Astrocyte (in vitro differentiated cells and primary cell): ENCODE data around the gene DOCK2. TPM values are rescaled to one million over a fixed set of nuclear protein-coding genes. Genes with fewer than 3 reads are reported as not detected.

Experiments used
- DNase-seq: peaks from one replicate; pipeline ENCODE4 v3.0.0-alpha.2; 2010; ENCODE audit warnings: low read depth
- FAIRE-seq: peaks from 2 replicates; lab custom pipeline; 2011; peaks lifted over from hg19 to GRCh38; lab: Jason Lieb, UNC
- H2AFZ ChIP-seq: 2 replicates; pipeline ENCODE4 v1.6.0; 2012; ENCODE audit warnings: low read depth, low read length, inconsistent platforms
- H3K27ac ChIP-seq: 2 replicates; pipeline ENCODE4 v1.5.1; 2011; ENCODE audit warnings: low read depth, low read length, inconsistent platforms
- H3K27me3 ChIP-seq: 2 replicates; pipeline ENCODE4 v1.6.0; 2011; ENCODE audit warnings: low read length, inconsistent platforms; ENCODE audit not compliant: insufficient read depth
- H3K36me3 ChIP-seq: 2 replicates; pipeline ENCODE4 v1.5.1; 2011; ENCODE audit warnings: low read length, inconsistent platforms; ENCODE audit not compliant: insufficient read depth
- H3K4me1 ChIP-seq: 2 replicates; pipeline ENCODE4 v1.5.1; 2011; ENCODE audit warnings: low read length, inconsistent platforms; ENCODE audit not compliant: insufficient read depth
- H3K4me2 ChIP-seq: 2 replicates; pipeline ENCODE4 v1.6.0; 2012; ENCODE audit warnings: low read length, inconsistent platforms
- H3K4me3 ChIP-seq: 2 replicates; pipeline ENCODE4 v1.5.1; 2011; ENCODE audit warnings: low read depth, mild to moderate bottlenecking, low read length, inconsistent platforms; ENCODE audit not compliant: insufficient read depth
- H3K79me2 ChIP-seq: 2 replicates; pipeline ENCODE4 v1.6.0; 2012; ENCODE audit warnings: mild to moderate bottlenecking, low read length, inconsistent platforms; ENCODE audit not compliant: insufficient read depth
- H3K9ac ChIP-seq: 2 replicates; pipeline ENCODE4 v1.6.0; 2012; ENCODE audit warnings: mild to moderate bottlenecking, low read length, inconsistent platforms
- H3K9me3 ChIP-seq: 2 replicates; pipeline ENCODE4 v1.5.1; 2012; ENCODE audit warnings: low read depth, mild to moderate bottlenecking, low read length, inconsistent platforms; ENCODE audit not compliant: insufficient read depth
- H4K20me1 ChIP-seq: 2 replicates; pipeline ENCODE4 v1.6.0; 2012; ENCODE audit warnings: low read length, inconsistent platforms; ENCODE audit not compliant: insufficient read depth
- H3K27ac Mint-ChIP-seq: one replicate; pipeline ENCODE4 v1.8.0; 2021; ENCODE audit warnings: mild to moderate bottlenecking, mixed read lengths; ENCODE audit not compliant: unreplicated experiment
- H3K27me3 Mint-ChIP-seq: one replicate; pipeline ENCODE4 v1.8.0; 2021; ENCODE audit warnings: low read depth, mixed read lengths; ENCODE audit not compliant: unreplicated experiment
- H3K36me3 Mint-ChIP-seq: one replicate; pipeline ENCODE4 v1.8.0; 2021; ENCODE audit warnings: low read depth, mixed read lengths; ENCODE audit not compliant: unreplicated experiment
- H3K4me1 Mint-ChIP-seq: one replicate; pipeline ENCODE4 v1.8.0; 2021; ENCODE audit warnings: low read depth, mixed read lengths; ENCODE audit not compliant: unreplicated experiment
- H3K4me3 Mint-ChIP-seq: one replicate; pipeline ENCODE4 v1.8.0; 2021; ENCODE audit warnings: mild to moderate bottlenecking, moderate library complexity, mixed read lengths; ENCODE audit not compliant: unreplicated experiment
- H3K9me3 Mint-ChIP-seq: one replicate; pipeline ENCODE4 v1.8.0; 2021; ENCODE audit warnings: mild to moderate bottlenecking, mixed read lengths; ENCODE audit not compliant: unreplicated experiment
- CTCF ChIP-seq: IDR thresholded peaks from 2 replicates; pipeline ENCODE4 v1.5.1; 2011; ENCODE audit warnings: low read depth, mild to moderate bottlenecking, inconsistent platforms, low read length, moderate library complexity; ENCODE audit not compliant: insufficient read depth
- EZH2 ChIP-seq: IDR thresholded peaks from 2 replicates; pipeline ENCODE4 v1.6.1; 2012; ENCODE audit warnings: mild to moderate bottlenecking, low read length, inconsistent platforms; ENCODE audit not compliant: insufficient read depth
- total RNA-seq: library from RNA; stranded (reverse); gene quantifications from 2 replicates; pipeline ENCODE4 v1.2.1, GENCODE V29; 2021

Gene DOCK2
- total RNA-seq, 1 donor from 2014 or later, result 0.66 TPM

GRCh38 chr5:170067574-170068170 is 430.6 kb downstream of the DOCK2 start:
- Mint-ChIP-seq H3K4me3 (no peak overlapping the region), H3K4me1 (no peaks in the 10 kb centered on the region), H3K27ac (no peak overlapping the region), H3K9me3 (no peaks in the 10 kb centered on the region), H3K27me3 (peaks cover 23% of the 10 kb centered on the region), H3K36me3 (no peaks in the 10 kb centered on the region)
- Histone ChIP-seq H3K27me3 (no peaks in the 10 kb centered on the region), H3K4me2 (no peak overlapping the region), H3K4me1 (no peaks in the 10 kb centered on the region), H2AFZ (no peak overlapping the region), H3K9me3 (no peaks in the 10 kb centered on the region), H4K20me1 (no peaks in the 10 kb centered on the region), H3K4me3 (no peak overlapping the region), H3K9ac (no peak overlapping the region), H3K27ac (no peak overlapping the region), H3K36me3 (no peaks in the 10 kb centered on the region), H3K79me2 (no peaks in the 10 kb centered on the region)
- DNase-seq, result no peak
- no peak for FAIRE-seq
- no peak for TF ChIP-seq CTCF
- no peak for TF ChIP-seq EZH2

GRCh38 chr5:170069512-170069911 is 432.4 kb downstream of the DOCK2 start:
- H3K9me3 ChIP-seq, result no peaks in the 10 kb centered on the region
- no peak overlapping the region for H3K4me3 ChIP-seq
- no peak for TF ChIP-seq CTCF
- no peak for TF ChIP-seq EZH2
- H3K4me1 ChIP-seq, result no peaks in the 10 kb centered on the region
- no peaks in the 10 kb centered on the region for H3K79me2 ChIP-seq
- H3K36me3 ChIP-seq, result no peaks in the 10 kb centered on the region
- H3K4me3 Mint-ChIP-seq, result no peak overlapping the region
- H2AFZ ChIP-seq, result no peak overlapping the region
- FAIRE-seq (no peak), DNase-seq (no peak)
- no peak overlapping the region for H3K27ac Mint-ChIP-seq
- H3K36me3 Mint-ChIP-seq, result no peaks in the 10 kb centered on the region
- no peaks in the 10 kb centered on the region for H3K4me1 Mint-ChIP-seq
- no peaks in the 10 kb centered on the region for H4K20me1 ChIP-seq
- H3K27ac ChIP-seq, result no peak overlapping the region
- no peaks in the 10 kb centered on the region for H3K9me3 Mint-ChIP-seq
- no peaks in the 10 kb centered on the region for H3K27me3 ChIP-seq
- no peak overlapping the region for H3K4me2 ChIP-seq
- H3K9ac ChIP-seq, result no peak overlapping the region
- peaks cover 27% of the 10 kb centered on the region for H3K27me3 Mint-ChIP-seq

- Mint-ChIP-seq H3K9me3 (no peaks in the 10 kb centered on the region), H3K36me3 (no peaks in the 10 kb centered on the region), H3K27me3 (peaks cover 40% of the 10 kb centered on the region), H3K27ac (no peak overlapping the region), H3K4me3 (no peak overlapping the region), H3K4me1 (no peaks in the 10 kb centered on the region)
- Histone ChIP-seq H3K9ac (no peak overlapping the region), H3K27ac (no peak overlapping the region), H3K4me2 (no peak overlapping the region), H3K4me1 (no peaks in the 10 kb centered on the region), H3K36me3 (no peaks in the 10 kb centered on the region), H2AFZ (peak overlapping the region; percentile 39), H3K4me3 (no peak overlapping the region), H4K20me1 (no peaks in the 10 kb centered on the region), H3K9me3 (no peaks in the 10 kb centered on the region), H3K27me3 (no peaks in the 10 kb centered on the region), H3K79me2 (no peaks in the 10 kb centered on the region)
- DNase-seq (peak; percentile 8), FAIRE-seq (no peak)
- TF ChIP-seq EZH2 (no peak), CTCF (peak; percentile 67)
These were observed 433.7 kb downstream of the DOCK2 start for GRCh38 chr5:170070556-170071412.
